Neural progenitor cell (in vitro differentiated cells): ENCODE data around the gene ZXDC.

ENCODE experiments used
- EZH2 ChIP-seq: fragments of 200-600 bp; sonication (generic); IDR thresholded peaks from 2 replicates; pipeline ENCODE4 v1.6.1; 2017; ENCODE audit warnings: antibody characterized with exemption, mild to moderate bottlenecking, moderate library complexity
- EZH2phosphoT487 ChIP-seq: fragments of 200-600 bp; sonication (generic); IDR thresholded peaks from 2 replicates; pipeline ENCODE4 v1.6.1; 2017; ENCODE audit warnings: antibody characterized with exemption
- TF ChIP-seq, protein P1 (sequence below): fragments of 200-600 bp; sonication (generic); IDR thresholded peaks from 2 replicates; pipeline ENCODE4 v1.5.1; 2017; ENCODE audit warnings: antibody characterized with exemption, mild to moderate bottlenecking

DNA sequence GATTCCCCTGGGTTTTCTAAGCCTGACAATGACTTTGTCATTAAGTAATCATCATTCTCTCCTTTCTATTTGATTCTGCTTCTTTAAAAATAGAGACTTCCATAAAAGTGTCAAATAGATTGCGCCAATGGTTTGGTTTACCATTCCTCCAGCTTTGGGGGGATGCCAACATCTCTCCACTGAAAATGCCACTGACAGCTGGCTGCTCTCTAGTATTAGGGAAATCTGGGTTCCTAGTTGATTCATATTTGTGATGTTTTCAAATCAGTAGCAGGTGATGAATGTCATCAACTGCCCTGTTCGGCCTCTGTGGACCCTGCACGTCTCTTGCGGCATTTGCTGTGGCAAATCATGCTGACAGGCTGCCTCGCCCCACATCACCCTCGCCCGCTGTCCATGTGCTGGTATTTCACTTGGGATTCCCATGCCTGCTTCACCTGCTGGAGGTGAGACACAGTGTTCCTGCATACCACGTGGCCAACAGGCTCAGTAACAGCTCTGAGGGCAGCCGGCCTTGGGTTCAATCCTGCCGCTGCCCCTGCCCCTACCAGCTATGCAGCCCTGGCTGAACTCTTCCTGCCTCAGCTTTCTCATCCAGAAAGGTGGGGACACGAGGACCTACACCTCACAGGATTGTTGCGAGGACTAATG is 28.1 kb downstream of the ZXDC start:
- no peak for TF ChIP-seq EZH2
- TF ChIP-seq, protein P1, sequence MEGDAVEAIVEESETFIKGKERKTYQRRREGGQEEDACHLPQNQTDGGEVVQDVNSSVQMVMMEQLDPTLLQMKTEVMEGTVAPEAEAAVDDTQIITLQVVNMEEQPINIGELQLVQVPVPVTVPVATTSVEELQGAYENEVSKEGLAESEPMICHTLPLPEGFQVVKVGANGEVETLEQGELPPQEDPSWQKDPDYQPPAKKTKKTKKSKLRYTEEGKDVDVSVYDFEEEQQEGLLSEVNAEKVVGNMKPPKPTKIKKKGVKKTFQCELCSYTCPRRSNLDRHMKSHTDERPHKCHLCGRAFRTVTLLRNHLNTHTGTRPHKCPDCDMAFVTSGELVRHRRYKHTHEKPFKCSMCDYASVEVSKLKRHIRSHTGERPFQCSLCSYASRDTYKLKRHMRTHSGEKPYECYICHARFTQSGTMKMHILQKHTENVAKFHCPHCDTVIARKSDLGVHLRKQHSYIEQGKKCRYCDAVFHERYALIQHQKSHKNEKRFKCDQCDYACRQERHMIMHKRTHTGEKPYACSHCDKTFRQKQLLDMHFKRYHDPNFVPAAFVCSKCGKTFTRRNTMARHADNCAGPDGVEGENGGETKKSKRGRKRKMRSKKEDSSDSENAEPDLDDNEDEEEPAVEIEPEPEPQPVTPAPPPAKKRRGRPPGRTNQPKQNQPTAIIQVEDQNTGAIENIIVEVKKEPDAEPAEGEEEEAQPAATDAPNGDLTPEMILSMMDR, result no peak
- TF ChIP-seq EZH2phosphoT487, result no peak
